COR-L47 (cell line): ENCODE results near the gene TMEM98.
"Not testable (repeated sequence)": the region's sequence is repeated elsewhere in the genome, so short reads cannot be mapped to it uniquely, and the experiment has no call there.

ENCODE experiments used
- DNase-seq: peaks from one replicate; lab custom pipeline; 2025; lab: John Stamatoyannopoulos, UW

The TMEM98 gene

GRCh38 chr17:32915245-32915644, 12.7 kb upstream of the TMEM98 start:
- no peak for DNase-seq

- DNase-seq = no peak
Measured at GRCh38 chr17:32916134-32916533, 11.8 kb upstream of the TMEM98 start.

GRCh38 chr17:32917081-32917480, 10.9 kb upstream of the TMEM98 start:
- DNase-seq = no peak

DNA sequence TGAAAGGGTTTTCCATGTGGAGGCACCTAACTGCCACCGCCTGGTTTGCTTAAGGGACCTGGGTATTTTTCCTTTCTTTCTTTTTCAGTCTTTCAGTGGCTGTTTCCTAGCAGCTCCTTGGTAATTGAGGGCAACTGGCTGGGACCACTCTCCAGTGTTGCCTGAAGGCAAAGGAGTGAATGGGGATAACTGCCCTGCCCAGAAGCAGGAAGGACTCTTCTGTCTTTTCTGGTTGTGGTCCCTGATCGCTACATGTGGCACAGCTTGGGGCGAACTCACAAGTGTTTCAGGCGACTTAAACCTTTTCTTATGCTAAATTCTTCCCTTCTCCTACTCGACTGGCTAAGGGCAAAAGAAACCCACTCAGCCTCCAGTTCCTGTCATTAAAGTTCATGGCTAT, 10.1 kb upstream of the TMEM98 start:
- DNase-seq = no peak

DNA sequence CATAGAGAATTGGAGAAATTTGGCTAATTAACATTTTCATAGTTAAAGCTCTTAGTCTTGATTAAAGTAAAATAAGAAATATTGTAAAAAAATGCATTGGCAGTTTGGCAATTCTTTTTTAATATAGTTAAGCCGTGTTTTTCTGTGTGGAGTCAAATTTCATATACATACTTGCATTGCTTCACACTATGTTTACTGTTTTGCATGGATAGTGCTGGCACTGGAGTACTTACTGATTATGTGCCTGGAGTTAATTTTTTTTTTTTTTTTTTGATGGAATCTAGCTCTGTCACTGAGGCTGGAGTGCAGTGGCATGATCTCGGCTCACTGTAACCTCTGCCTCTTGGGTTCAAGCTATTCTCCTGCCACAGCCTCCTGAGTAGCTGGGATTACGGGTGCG, 8.1 kb upstream of the TMEM98 start:
- DNase-seq = not testable (repeated sequence)

GRCh38 chr17:32920293-32920692, 7.7 kb upstream of the TMEM98 start:
- DNase-seq = no peak

DNA sequence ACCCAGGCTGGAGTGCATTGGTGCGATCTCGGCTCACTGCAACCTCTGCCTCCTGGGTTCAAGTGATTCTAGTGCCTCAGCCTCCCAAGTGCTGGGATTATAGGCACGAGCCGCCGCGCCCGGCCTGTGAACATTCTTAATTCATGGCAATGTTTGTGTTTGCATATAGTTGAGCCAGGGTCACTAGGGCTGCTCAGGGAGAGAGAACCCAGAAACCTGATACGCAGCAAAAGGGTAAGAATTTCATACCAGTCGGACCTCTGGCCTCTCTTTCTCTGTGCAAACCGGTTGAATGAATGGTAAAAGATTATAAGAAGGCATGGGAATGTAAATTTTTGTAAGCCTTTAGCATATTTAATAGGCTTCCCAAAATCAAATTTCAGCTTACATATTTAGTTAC, 6.9 kb upstream of the TMEM98 start:
- no peak for DNase-seq

DNA sequence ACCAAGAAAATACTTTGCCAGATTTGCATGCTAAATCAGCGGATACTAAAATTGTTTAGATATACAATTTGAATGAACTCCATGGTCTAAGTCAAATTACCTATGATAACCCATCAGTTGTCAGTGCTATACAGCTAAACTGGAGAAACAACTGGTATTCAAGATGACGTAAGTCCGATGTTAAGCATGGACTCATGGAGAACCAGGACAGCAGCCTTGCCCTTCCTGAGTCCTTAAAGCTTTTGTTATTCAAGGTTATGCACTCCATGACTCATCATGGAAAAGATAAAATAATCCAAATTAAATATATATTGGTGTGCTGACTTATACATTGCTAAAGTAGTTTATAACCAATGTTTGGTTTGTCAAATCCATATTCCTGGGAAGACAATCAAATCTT, 4.0 kb upstream of the TMEM98 start:
- not testable (repeated sequence) for DNase-seq

DNA sequence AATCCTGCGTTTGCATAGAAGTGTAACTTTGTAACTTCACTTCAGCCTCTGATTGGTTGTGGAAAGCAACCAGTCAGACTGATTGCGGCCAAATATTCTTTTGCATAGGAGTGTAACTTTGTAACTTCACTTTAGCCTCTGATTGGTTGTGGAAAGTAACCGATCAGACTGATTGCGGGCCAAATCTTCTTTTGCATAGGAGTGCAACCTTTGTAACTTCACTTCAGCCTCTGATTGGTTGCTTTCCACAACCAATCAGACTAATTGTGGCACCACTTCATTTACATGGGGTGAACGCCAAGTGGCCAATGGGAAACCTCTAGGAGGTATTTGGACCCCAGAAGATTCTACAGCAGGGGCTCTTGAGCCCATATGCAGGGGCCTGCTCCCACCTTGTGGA, 1.8 kb upstream of the TMEM98 start:
- no peak for DNase-seq

DNA sequence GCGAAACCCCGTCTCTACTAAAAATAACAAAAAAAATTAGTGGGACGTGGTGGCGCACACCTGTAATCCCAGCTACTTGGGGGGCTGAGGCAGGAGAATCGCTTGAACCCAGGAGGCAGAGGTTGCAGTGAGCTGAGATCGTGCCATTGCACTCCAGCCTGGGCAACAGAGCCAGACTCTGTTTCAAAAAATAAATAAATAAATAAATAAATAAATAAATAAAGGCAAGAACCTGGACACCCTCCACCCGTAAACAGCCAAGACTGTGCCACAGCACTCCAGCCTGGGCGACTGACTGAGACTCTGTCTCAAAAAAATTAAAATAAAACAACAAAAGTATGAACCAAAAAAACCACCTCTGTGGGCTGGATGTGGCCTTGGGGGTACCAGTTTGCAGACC, 1.2 kb upstream of the TMEM98 start:
- not testable (repeated sequence) for DNase-seq

- DNase-seq = no peak
Measured at GRCh38 chr17:32927201-32927723, 691 bp upstream of the TMEM98 start.

DNA sequence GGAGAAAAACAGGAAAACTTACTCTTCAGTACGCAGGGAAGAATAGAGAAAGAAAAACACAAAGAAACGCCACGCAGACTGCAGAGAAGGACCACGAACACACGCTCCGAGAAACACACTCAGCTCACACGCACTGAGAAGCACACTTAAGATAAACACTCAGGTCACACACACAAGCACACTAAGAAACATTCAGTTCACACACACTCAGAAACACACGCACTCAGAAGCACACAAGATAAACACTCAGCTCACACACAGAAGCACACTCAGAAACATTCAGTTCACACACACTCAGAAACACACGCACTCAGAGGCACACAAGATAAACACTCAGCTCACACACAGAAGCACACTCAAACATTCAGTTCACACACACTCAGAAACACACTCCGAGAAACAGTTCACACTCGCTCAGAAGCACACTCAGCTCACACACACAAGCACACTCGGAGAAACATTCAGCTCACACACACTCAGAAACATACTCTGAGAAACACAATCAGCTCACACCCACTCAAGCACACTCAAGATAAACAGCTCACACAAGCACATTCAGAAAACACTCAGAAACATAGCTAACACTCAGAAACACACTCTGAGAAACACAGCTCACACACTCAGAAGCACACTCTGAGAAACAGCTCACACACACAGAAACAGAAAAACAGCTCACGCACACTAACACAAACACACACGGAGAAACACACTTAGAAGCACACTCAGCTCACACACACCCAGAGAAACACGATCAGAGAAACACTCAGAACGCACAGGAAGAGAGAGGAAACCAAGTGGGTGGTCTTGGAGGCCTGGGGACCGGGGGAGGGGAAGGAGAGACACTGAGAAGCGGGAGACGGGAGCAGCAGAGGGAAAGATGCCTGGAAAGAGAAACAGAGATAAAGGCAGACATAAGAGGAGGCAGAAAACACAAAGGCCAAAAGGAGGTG, 908 bp downstream of the TMEM98 start:
- DNase-seq = no peak

GRCh38 chr17:32929588-32929987, 1.6 kb downstream of the TMEM98 start:
- no peak for DNase-seq

DNA sequence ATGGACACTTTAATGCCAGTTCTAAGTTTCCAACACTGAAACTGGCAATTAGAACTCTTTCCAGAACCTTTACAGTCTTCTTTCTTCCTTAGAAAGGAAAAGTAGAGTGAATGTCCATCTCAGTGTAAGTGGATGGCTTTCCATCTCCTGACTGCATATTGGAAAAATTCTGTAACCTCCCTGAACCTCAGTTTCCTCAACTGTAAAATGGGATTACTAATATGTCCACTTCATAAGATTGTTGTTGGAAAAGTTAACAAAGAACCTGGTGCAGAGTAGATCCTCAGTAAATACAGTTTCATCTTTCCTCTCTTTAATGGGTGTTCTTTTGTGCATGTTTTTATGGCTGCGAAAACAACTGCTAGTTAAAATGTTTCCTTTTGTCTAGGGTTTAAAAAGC, 2.6 kb downstream of the TMEM98 start:
- DNase-seq = no peak

- DNase-seq = no peak
Measured at GRCh38 chr17:32931686-32932085, 3.7 kb downstream of the TMEM98 start.

DNA sequence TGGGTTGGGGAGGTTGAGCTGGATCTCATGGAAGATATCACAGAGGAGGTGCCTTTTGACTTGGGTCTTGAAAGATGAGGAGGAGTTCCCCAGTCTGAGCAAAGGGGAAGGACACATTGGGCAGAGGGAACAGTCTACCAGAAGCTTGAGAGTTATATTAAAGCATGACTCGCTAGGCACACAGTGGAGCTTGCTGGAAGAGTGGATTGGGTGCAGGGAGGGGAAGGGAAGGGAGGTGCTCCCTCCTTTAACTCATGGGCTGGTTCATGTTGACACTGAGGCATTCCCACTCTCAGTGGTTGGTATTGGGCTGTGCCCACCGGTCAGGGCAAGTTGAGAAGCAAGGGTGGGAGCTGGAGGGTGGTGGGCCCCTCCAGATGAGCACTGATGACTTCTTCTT, 5.9 kb downstream of the TMEM98 start:
- DNase-seq = no peak

- DNase-seq = no peak
Measured at GRCh38 chr17:32935726-32936125, 7.8 kb downstream of the TMEM98 start.

- DNase-seq = no peak
Measured at GRCh38 chr17:32936186-32936893, 8.4 kb downstream of the TMEM98 start.

GRCh38 chr17:32936894-32937500, 9.0 kb downstream of the TMEM98 start:
- DNase-seq = peak; percentile 53

GRCh38 chr17:32940706-32941390, 12.9 kb downstream of the TMEM98 start:
- DNase-seq = no peak

GRCh38 chr17:32941419-32942032, 13.6 kb downstream of the TMEM98 start:
- DNase-seq = no peak

DNA sequence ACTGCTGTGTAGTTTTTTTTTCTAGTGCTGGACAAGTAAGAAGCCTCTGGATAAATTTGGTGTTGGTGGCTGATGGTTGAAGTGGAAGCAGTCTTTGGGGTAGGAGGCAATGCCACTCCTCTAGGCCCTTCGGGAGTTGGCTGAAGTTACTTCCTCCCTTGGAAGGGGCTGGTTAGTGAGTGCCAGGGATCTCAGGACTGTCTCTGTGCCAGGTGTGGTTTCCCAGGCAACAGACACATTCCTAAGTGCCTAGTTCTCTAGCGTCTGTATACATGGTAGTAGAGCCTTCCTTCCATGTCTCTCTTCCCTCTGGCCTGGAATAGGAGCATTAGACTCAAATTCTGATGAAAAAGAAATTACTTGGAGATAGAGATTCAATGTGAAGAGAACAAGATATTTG, 15.3 kb downstream of the TMEM98 start:
- no peak for DNase-seq
